Measurements from ENCODE around the gene MOB3A. TPM values are rescaled to one million over a fixed set of nuclear protein-coding genes. Genes with fewer than 3 reads are reported as not detected.
A peak's percentile ranks its signal among the peaks of the same experiment; 100 is the strongest.

Gene MOB3A
- total and polyA plus RNA-seq, 11 donors: 7.1 to 32.3 (median 16.7) TPM

- no peak for TF ChIP-seq POLR2A (IDR thresholded peaks at IDR 0.05)
- no peak for TF ChIP-seq CTCF (IDR thresholded peaks at IDR 0.05)
- intact Hi-C loops (cut with DNase I): loop anchor here in 1 of 10 donors (10.0 kb wide), 1 partner anchor 776 kb away; the partner anchor contains the start of gene FAM174C
Measured at GRCh38 chr19:2050349-2050990, 45.7 kb downstream of the MOB3A start.

GRCh38 chr19:2049741-2050348 is 46.3 kb downstream of the MOB3A start:
- intact Hi-C loops (cut with DNase I): loop anchor here in 1 of 10 donors (10.0 kb wide), 1 partner anchor 775 kb away; the partner anchor contains the start of gene FAM174C
- TF ChIP-seq POLR2A (IDR thresholded peaks at IDR 0.05): no peak
- TF ChIP-seq CTCF (IDR thresholded peaks at IDR 0.05): no peak
- DNase-seq (peak; percentile 79 to 87 (median 83)), ATAC-seq (peak; percentile 46 to 78 (median 60))
- Histone ChIP-seq H3K36me3 (peaks cover 0 to 33% (median 22%) of the 10 kb centered on the region in 9 donors), H3K4me3 (peak overlapping the region; percentile 71 to 99 (median 95)), H3K27me3 (no peaks in the 10 kb centered on the region), H3K27ac (peak overlapping the region; percentile 83 to 99 (median 96)), H3K4me1 (peaks cover 32 to 81% (median 68%) of the 10 kb centered on the region in 12 donors), H3K9me3 (no peaks in the 10 kb centered on the region)
- WGBS, 4 donors: 0% methylated on average over 8 to 16 of the region's 16 CpGs

More at GRCh38 chr19:2050349-2050990, 45.7 kb downstream of the MOB3A start:
- ATAC-seq (peak in 2 of 4 donors; percentile 0 to 3), DNase-seq (peak in 1 of 5 donors; percentile 73)
- Histone ChIP-seq H3K9me3 (no peaks in the 10 kb centered on the region), H3K36me3 (peaks cover 0 to 27% (median 15%) of the 10 kb centered on the region in 9 donors), H3K27ac (peak overlapping the region; percentile 83 to 99 (median 96)), H3K4me3 (peak overlapping the region; percentile 71 to 99 (median 95)), H3K27me3 (no peaks in the 10 kb centered on the region), H3K4me1 (peaks cover 30 to 79% (median 67%) of the 10 kb centered on the region in 12 donors)
- WGBS, 4 donors: 0 to 1% (median 0%) methylated on average over 9 to 49 of the region's 49 CpGs

- H3K4me1 ChIP-seq: peaks cover 32 to 81% (median 71%) of the 10 kb centered on the region in 12 donors
- intact Hi-C loops (cut with DNase I): no loop called here
- ATAC-seq (peak; percentile 10 to 32 (median 14)), DNase-seq (peak in 1 of 5 donors; percentile 63)
- no peaks in the 10 kb centered on the region for H3K9me3 ChIP-seq
- H3K27me3 ChIP-seq: no peaks in the 10 kb centered on the region
- TF ChIP-seq CTCF (IDR thresholded peaks at IDR 0.05) (no peak), POLR2A (IDR thresholded peaks at IDR 0.05) (no peak)
- WGBS, 4 donors: 29 to 58% (median 42%) methylated on average over 12 to 27 of the region's 27 CpGs
- peak overlapping the region; percentile 71 to 99 (median 95) for H3K4me3 ChIP-seq
- peak overlapping the region; percentile 83 to 99 (median 96) for H3K27ac ChIP-seq
- H3K36me3 ChIP-seq: peaks cover 0 to 38% (median 23%) of the 10 kb centered on the region in 9 donors
Measured at GRCh38 chr19:2048959-2049740, 47.0 kb downstream of the MOB3A start.
